Measurements from ENCODE around the gene TRAF3IP3.

TRAF3IP3 gene

DNA sequence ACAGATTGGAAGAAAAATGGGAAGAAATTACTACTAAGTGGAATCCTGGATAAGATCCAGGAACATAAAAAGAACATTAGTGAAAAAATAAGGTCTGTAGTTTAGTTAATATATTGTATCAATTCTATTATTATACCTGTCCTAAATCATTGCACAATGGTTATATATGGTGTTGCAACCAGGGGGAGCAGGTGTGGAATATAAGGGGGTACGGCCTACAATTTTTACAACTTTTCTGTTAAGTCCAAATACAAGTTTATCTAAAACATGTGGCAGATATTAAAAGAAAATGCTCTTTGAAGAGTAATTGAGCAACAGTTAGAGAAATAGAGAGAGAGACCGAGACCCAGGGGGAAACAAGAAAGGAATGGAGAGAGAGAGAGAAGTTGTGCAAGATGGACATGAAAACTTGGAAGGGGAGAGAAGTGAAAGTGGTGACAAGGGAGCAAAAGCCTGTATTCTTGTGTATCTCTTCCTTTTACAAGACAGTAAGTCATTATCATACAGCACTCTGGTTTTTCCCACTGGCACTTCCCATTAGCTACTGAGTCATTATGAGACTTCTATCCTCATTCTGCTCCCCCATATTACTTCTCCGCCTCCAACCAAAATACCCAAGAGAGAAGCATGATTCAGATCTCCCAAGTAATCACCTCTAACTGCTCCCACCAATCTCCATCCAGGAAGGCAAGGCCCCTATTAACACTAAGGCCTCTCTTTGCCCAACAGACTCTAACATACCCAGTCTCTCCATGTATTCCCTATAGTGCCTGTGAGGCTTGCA is 22.3 kb upstream of the TRAF3IP3 start:
- H3K9me3 ChIP-seq (ENCODE audit: control insufficient read depth in 5 of 5, low read length in 5 of 5) = no peaks in the 10 kb centered on the region
- H3K4me1 ChIP-seq (ENCODE audit: control insufficient read depth in 5 of 5, insufficient read depth in 5 of 5, low read length in 5 of 5) = peaks cover 8 to 23% (median 18%) of the 10 kb centered on the region in 5 donors
- peak overlapping the region; percentile 64 for H3K27ac ChIP-seq (ENCODE audit: low read depth, low read length)
- no peaks in the 10 kb centered on the region for H3K27me3 ChIP-seq (ENCODE audit: control insufficient read depth in 5 of 5, insufficient read depth in 4 of 5, low read length in 5 of 5)
- no peak overlapping the region for H3K4me3 ChIP-seq (ENCODE audit: low read depth in 1 of 5, low read length in 5 of 5)
- no peaks in the 10 kb centered on the region for H3K36me3 ChIP-seq (ENCODE audit: control insufficient read depth in 5 of 5, insufficient read depth in 5 of 5, low read length in 5 of 5)
- H3K9ac ChIP-seq (ENCODE audit: low read length in 5 of 5) = peak overlapping the region in 1 of 5 donors; percentile 22

DNA sequence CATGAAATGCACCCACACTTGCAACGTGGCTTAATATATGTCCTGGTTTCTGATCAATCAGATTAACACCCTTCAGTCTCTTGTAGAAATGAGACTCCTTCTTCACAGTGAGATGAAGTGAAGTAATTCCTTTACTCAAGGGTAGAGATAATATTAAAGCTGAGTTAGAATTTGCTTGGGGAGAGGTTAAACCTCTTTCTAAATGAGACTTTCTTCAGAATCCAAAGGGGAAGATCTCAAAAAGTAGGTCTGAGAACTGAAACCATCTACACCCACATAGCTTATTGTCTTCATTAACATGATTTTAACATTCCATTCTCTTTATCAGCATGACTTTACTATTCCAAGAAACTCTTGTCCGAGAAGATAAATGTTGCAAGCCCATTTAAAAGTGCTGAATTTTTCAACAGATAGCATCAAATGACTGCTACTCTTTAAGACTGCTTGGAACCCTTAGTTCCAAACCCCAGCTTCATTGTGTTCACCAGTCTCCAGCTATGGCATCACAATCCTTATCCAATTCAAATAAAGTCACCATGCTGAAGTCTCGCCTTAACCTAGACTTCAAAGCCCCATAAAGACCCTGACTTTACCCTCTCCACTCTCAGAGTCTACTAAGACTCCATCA is 19.2 kb upstream of the TRAF3IP3 start:
- Histone ChIP-seq H3K36me3 (ENCODE audit: control insufficient read depth in 5 of 5, insufficient read depth in 5 of 5, low read length in 5 of 5) (no peaks in the 10 kb centered on the region), H3K9me3 (ENCODE audit: control insufficient read depth in 5 of 5, low read length in 5 of 5) (no peaks in the 10 kb centered on the region), H3K4me3 (ENCODE audit: low read depth in 1 of 5, low read length in 5 of 5) (no peak overlapping the region), H3K9ac (ENCODE audit: low read length in 5 of 5) (no peak overlapping the region), H3K4me1 (ENCODE audit: control insufficient read depth in 5 of 5, insufficient read depth in 5 of 5, low read length in 5 of 5) (peaks cover 8 to 21% (median 19%) of the 10 kb centered on the region in 5 donors), H3K27me3 (ENCODE audit: control insufficient read depth in 5 of 5, insufficient read depth in 4 of 5, low read length in 5 of 5) (no peaks in the 10 kb centered on the region), H3K27ac (ENCODE audit: low read depth, low read length) (no peak overlapping the region)

DNA sequence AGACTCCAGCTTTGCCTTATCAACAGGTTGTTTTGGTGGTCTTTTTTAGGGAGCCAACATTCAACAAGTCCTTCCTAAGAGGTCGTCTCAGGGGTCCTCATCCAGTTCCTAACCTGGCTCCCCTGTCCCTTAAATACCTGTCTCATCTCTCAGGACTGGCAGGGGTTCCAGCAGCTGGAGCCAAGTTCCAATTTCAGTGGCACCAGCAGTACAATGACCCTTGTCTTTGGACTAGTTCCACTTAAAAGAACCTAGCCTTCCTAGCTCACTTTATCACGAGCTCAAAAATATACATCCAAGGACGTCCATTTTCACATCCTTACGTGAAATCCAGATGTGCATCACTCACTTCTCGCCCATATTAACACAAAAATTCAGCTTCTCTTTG is 18.7 kb upstream of the TRAF3IP3 start:
- no peak overlapping the region for H3K4me3 ChIP-seq (ENCODE audit: low read depth in 1 of 5, low read length in 5 of 5)
- no peak overlapping the region for H3K27ac ChIP-seq (ENCODE audit: low read depth, low read length)
- H3K27me3 ChIP-seq (ENCODE audit: control insufficient read depth in 5 of 5, insufficient read depth in 4 of 5, low read length in 5 of 5) = no peaks in the 10 kb centered on the region
- H3K9me3 ChIP-seq (ENCODE audit: control insufficient read depth in 5 of 5, low read length in 5 of 5) = no peaks in the 10 kb centered on the region
- H3K4me1 ChIP-seq (ENCODE audit: control insufficient read depth in 5 of 5, insufficient read depth in 5 of 5, low read length in 5 of 5) = peaks cover 8 to 25% (median 24%) of the 10 kb centered on the region in 5 donors
- H3K9ac ChIP-seq (ENCODE audit: low read length in 5 of 5) = no peak overlapping the region
- no peaks in the 10 kb centered on the region for H3K36me3 ChIP-seq (ENCODE audit: control insufficient read depth in 5 of 5, insufficient read depth in 5 of 5, low read length in 5 of 5)

DNA sequence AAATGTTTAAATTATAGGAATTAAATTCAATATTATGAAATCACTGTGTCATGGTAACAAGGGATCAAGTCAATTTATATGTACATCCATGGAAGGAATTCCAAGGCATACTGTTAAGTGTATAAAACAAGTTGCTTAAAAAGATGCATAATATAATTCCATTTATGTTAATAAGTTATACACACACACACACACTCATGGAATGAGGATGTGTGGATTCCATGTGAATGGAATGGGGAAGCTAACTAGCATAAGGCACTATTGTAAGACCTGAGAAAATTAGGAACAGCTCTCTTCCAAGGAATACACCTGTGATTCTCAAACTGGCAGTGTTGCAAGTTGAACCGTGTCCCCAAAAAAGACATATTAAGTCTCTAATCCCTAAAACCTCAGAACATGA is 17.6 kb upstream of the TRAF3IP3 start:
- Histone ChIP-seq H3K4me3 (ENCODE audit: low read depth in 1 of 5, low read length in 5 of 5) (no peak overlapping the region), H3K27me3 (ENCODE audit: control insufficient read depth in 5 of 5, insufficient read depth in 4 of 5, low read length in 5 of 5) (no peaks in the 10 kb centered on the region), H3K9me3 (ENCODE audit: control insufficient read depth in 5 of 5, low read length in 5 of 5) (no peaks in the 10 kb centered on the region), H3K36me3 (ENCODE audit: control insufficient read depth in 5 of 5, insufficient read depth in 5 of 5, low read length in 5 of 5) (no peaks in the 10 kb centered on the region), H3K27ac (ENCODE audit: low read depth, low read length) (no peak overlapping the region), H3K9ac (ENCODE audit: low read length in 5 of 5) (no peak overlapping the region), H3K4me1 (ENCODE audit: control insufficient read depth in 5 of 5, insufficient read depth in 5 of 5, low read length in 5 of 5) (peaks cover 8 to 26% (median 23%) of the 10 kb centered on the region in 5 donors)

DNA sequence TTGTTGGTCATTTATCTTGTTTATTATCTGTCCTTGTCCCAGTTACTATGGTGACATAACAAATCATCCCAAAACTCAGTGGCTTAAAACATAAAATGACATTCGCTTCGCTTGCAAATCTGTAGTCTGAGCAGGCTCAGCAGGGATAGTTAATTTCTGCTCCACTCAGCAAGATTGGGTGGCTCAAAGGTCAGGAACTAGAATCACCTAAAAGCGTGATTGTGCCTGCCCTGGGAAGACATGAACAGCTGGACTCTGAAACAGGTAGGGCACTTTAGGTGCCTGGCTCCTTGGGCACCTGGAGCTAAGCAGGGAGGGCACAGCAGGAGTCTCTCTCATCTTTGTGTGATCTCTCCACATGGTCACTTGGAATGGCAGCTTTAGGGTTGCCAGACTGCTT is 14.7 kb upstream of the TRAF3IP3 start:
- Histone ChIP-seq H3K4me3 (ENCODE audit: low read depth in 1 of 5, low read length in 5 of 5) (no peak overlapping the region), H3K9me3 (ENCODE audit: control insufficient read depth in 5 of 5, low read length in 5 of 5) (no peaks in the 10 kb centered on the region), H3K4me1 (ENCODE audit: control insufficient read depth in 5 of 5, insufficient read depth in 5 of 5, low read length in 5 of 5) (peaks cover 0 to 14% (median 12%) of the 10 kb centered on the region in 5 donors), H3K9ac (ENCODE audit: low read length in 5 of 5) (no peak overlapping the region), H3K27me3 (ENCODE audit: control insufficient read depth in 5 of 5, insufficient read depth in 4 of 5, low read length in 5 of 5) (no peaks in the 10 kb centered on the region), H3K27ac (ENCODE audit: low read depth, low read length) (no peak overlapping the region), H3K36me3 (ENCODE audit: control insufficient read depth in 5 of 5, insufficient read depth in 5 of 5, low read length in 5 of 5) (no peaks in the 10 kb centered on the region)

DNA sequence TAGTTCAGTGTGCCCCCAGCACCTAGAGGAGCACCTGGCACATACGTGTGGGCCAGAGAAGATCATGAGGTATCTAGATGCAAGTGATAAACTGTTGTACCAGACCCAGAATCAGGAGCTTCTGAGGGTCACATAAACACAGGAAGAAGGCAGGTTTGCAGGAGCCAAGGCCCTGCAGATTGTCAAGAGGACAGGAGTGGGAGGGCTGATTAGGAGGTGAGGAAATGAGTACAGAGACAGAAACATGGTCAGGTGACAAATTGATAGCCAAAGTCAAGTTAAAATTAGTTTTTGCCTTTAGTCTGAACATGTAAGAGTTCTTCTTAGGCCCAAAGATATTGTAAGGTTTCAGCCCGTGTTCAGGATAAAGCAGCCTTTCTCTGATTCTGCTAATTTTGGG is 14.0 kb upstream of the TRAF3IP3 start:
- H3K4me1 ChIP-seq (ENCODE audit: control insufficient read depth in 5 of 5, insufficient read depth in 5 of 5, low read length in 5 of 5) = peaks cover 0 to 20% (median 16%) of the 10 kb centered on the region in 5 donors
- H3K9me3 ChIP-seq (ENCODE audit: control insufficient read depth in 5 of 5, low read length in 5 of 5) = no peaks in the 10 kb centered on the region
- peak overlapping the region; percentile 52 for H3K27ac ChIP-seq (ENCODE audit: low read depth, low read length)
- peak overlapping the region in 2 of 5 donors; percentile 17 to 49 for H3K9ac ChIP-seq (ENCODE audit: low read length in 5 of 5)
- H3K27me3 ChIP-seq (ENCODE audit: control insufficient read depth in 5 of 5, insufficient read depth in 4 of 5, low read length in 5 of 5) = no peaks in the 10 kb centered on the region
- no peak overlapping the region for H3K4me3 ChIP-seq (ENCODE audit: low read depth in 1 of 5, low read length in 5 of 5)
- H3K36me3 ChIP-seq (ENCODE audit: control insufficient read depth in 5 of 5, insufficient read depth in 5 of 5, low read length in 5 of 5) = no peaks in the 10 kb centered on the region

DNA sequence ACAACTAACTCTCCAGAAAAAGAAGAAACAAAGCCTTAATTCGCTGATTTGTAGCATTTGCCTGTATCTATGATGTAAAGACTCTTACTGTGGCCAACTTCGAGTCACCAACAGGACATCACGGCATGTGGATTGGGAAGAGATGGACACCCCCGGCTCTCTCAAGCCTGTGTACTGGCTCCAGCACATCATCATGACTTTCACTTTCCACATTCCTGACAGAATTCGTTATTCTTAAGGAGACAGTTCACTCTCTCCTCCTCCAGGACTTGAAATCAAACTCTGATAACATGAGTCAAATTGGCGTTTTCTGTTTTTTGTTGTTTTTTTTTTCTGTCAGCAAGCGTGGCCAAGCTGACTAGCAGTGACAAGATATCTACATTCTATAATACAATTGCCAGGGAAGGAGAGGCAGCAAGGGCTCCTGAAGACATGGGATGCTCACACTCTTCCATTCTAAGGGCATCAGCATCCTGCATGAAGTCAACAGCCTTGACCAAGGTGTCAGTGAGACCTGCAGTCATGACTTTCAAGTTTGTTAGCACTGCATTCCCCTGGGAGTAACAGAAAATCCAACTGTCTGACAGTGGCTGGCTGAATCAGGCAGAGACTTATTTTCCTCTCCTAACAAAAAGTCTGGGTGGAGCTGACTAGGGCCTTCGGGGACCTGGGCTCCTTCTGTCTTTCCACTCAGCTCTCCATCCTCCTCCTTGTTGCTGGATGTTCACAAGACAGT is 13.3 kb upstream of the TRAF3IP3 start:
- Histone ChIP-seq H3K9me3 (ENCODE audit: control insufficient read depth in 5 of 5, low read length in 5 of 5) (no peaks in the 10 kb centered on the region), H3K9ac (ENCODE audit: low read length in 5 of 5) (peak overlapping the region in 2 of 5 donors; percentile 17 to 49), H3K4me1 (ENCODE audit: control insufficient read depth in 5 of 5, insufficient read depth in 5 of 5, low read length in 5 of 5) (peaks cover 0 to 26% (median 22%) of the 10 kb centered on the region in 5 donors), H3K4me3 (ENCODE audit: low read depth in 1 of 5, low read length in 5 of 5) (peak overlapping the region in 1 of 5 donors; percentile 13), H3K27me3 (ENCODE audit: control insufficient read depth in 5 of 5, insufficient read depth in 4 of 5, low read length in 5 of 5) (no peaks in the 10 kb centered on the region), H3K27ac (ENCODE audit: low read depth, low read length) (peak overlapping the region; percentile 52), H3K36me3 (ENCODE audit: control insufficient read depth in 5 of 5, insufficient read depth in 5 of 5, low read length in 5 of 5) (no peaks in the 10 kb centered on the region)

DNA sequence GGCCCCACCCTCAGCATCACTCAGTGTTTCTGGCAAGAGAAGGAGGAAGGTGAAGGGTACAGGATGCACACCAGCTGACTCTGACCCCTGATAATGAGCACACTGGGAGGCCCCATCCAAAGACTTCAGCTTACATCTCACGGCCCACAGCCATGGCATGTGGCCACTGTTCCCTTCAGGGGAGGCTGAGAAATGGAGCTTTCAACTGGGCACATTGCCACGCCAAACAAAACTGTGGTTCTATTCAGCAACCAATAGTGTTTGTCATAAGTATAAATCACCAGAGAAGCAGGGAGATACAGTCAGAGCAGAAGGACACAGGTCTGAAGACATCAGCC is 12.7 kb upstream of the TRAF3IP3 start:
- H3K4me1 ChIP-seq (ENCODE audit: control insufficient read depth in 5 of 5, insufficient read depth in 5 of 5, low read length in 5 of 5) = peaks cover 0 to 28% (median 28%) of the 10 kb centered on the region in 5 donors
- H3K27ac ChIP-seq (ENCODE audit: low read depth, low read length) = peak overlapping the region; percentile 52
- no peaks in the 10 kb centered on the region for H3K27me3 ChIP-seq (ENCODE audit: control insufficient read depth in 5 of 5, insufficient read depth in 4 of 5, low read length in 5 of 5)
- no peaks in the 10 kb centered on the region for H3K9me3 ChIP-seq (ENCODE audit: control insufficient read depth in 5 of 5, low read length in 5 of 5)
- H3K4me3 ChIP-seq (ENCODE audit: low read depth in 1 of 5, low read length in 5 of 5) = no peak overlapping the region
- H3K9ac ChIP-seq (ENCODE audit: low read length in 5 of 5) = no peak overlapping the region
- H3K36me3 ChIP-seq (ENCODE audit: control insufficient read depth in 5 of 5, insufficient read depth in 5 of 5, low read length in 5 of 5) = no peaks in the 10 kb centered on the region

DNA sequence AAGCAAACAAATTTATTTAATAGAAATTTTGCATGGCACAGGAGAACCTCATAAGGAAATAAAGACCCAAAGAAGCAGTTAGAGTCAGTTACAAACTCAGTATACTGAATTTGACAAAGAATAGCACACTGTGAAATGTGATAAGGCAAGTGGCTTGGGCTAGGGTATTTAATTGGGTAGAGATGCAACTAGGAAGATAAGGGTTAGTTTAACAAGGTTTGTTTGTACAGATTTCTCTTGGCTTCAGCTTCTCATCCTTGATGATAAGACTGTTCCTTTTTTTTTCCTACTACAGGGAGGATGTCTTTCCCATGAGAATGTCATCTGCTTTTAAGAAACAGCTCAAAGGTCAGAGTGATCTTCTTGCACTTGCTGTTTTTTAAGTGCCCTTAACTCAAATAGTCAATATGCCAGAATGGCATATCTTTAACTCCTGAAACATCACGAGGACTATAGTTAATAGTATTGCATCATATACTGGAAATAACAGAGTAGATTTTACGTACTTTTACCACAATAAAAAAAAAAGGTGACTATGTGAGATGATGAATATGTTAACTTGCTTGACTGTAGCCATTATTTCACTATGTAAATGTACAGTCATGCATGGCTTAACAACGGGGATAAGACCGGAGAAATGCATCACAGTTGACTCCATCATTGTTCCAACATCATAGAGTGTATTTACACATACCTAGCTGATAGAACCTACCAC is 9.2 kb upstream of the TRAF3IP3 start:
- Histone ChIP-seq H3K27ac (ENCODE audit: low read depth, low read length) (no peak overlapping the region), H3K9ac (ENCODE audit: low read length in 5 of 5) (no peak overlapping the region), H3K36me3 (ENCODE audit: control insufficient read depth in 5 of 5, insufficient read depth in 5 of 5, low read length in 5 of 5) (no peaks in the 10 kb centered on the region), H3K4me3 (ENCODE audit: low read depth in 1 of 5, low read length in 5 of 5) (no peak overlapping the region), H3K9me3 (ENCODE audit: control insufficient read depth in 5 of 5, low read length in 5 of 5) (no peaks in the 10 kb centered on the region), H3K27me3 (ENCODE audit: control insufficient read depth in 5 of 5, insufficient read depth in 4 of 5, low read length in 5 of 5) (no peaks in the 10 kb centered on the region), H3K4me1 (ENCODE audit: control insufficient read depth in 5 of 5, insufficient read depth in 5 of 5, low read length in 5 of 5) (peaks cover 0 to 28% (median 27%) of the 10 kb centered on the region in 5 donors)

All from subcutaneous abdominal adipose tissue (tissue), 5 donors.